Measurements from ENCODE around the gene PDC.

The PDC gene

GRCh38 chr1:186456729-186457255 lies 4.1 kb downstream of the PDC start:
- Histone ChIP-seq H3K9me2 (ENCODE audit: low read depth, low read length) (no peaks in the 10 kb centered on the region), H3K9ac (ENCODE audit: low read length) (no peak overlapping the region), H3K4me1 (ENCODE audit: insufficient read depth, low read length, severe bottlenecking) (no peaks in the 10 kb centered on the region), H4K20me1 (ENCODE audit: insufficient read depth, low read length) (no peaks in the 10 kb centered on the region), H3F3A (ENCODE audit: insufficient read depth, low read length) (no peaks in the 10 kb centered on the region), H3K27ac (ENCODE audit: low read depth, low read length, poor library complexity, severe bottlenecking) (no peak overlapping the region), H3K79me2 (ENCODE audit: insufficient read depth, low read length) (no peaks in the 10 kb centered on the region), H3K4me2 (ENCODE audit: low read length) (no peak overlapping the region), H2AFZ (ENCODE audit: low read length) (no peak overlapping the region), H3K36me3 (ENCODE audit: insufficient read depth, low read length) (no peaks in the 10 kb centered on the region), H3K9me3 (ENCODE audit: low read length) (no peaks in the 10 kb centered on the region), H3K4me3 (ENCODE audit: low read depth, low read length, poor library complexity, severe bottlenecking) (no peak overlapping the region), H3K27me3 (ENCODE audit: insufficient read depth, low read length) (no peaks in the 10 kb centered on the region)
- TF ChIP-seq EZH2 (IDR thresholded peaks at IDR 0.05; ENCODE audit: borderline replicate concordance, low read length): no peak
- TF ChIP-seq, protein P1, sequence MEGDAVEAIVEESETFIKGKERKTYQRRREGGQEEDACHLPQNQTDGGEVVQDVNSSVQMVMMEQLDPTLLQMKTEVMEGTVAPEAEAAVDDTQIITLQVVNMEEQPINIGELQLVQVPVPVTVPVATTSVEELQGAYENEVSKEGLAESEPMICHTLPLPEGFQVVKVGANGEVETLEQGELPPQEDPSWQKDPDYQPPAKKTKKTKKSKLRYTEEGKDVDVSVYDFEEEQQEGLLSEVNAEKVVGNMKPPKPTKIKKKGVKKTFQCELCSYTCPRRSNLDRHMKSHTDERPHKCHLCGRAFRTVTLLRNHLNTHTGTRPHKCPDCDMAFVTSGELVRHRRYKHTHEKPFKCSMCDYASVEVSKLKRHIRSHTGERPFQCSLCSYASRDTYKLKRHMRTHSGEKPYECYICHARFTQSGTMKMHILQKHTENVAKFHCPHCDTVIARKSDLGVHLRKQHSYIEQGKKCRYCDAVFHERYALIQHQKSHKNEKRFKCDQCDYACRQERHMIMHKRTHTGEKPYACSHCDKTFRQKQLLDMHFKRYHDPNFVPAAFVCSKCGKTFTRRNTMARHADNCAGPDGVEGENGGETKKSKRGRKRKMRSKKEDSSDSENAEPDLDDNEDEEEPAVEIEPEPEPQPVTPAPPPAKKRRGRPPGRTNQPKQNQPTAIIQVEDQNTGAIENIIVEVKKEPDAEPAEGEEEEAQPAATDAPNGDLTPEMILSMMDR (IDR thresholded peaks at IDR 0.05; ENCODE audit: low read length): no peak

- Histone ChIP-seq H3K9ac (ENCODE audit: low read length) (no peak overlapping the region), H2AFZ (ENCODE audit: low read length) (no peak overlapping the region), H4K20me1 (ENCODE audit: insufficient read depth, low read length) (no peaks in the 10 kb centered on the region), H3K9me3 (ENCODE audit: low read length) (no peaks in the 10 kb centered on the region), H3K4me2 (ENCODE audit: low read length) (no peak overlapping the region), H3K27me3 (ENCODE audit: insufficient read depth, low read length) (no peaks in the 10 kb centered on the region), H3K27ac (ENCODE audit: low read depth, low read length, poor library complexity, severe bottlenecking) (no peak overlapping the region), H3K4me1 (ENCODE audit: insufficient read depth, low read length, severe bottlenecking) (no peaks in the 10 kb centered on the region), H3K36me3 (ENCODE audit: insufficient read depth, low read length) (no peaks in the 10 kb centered on the region), H3K4me3 (ENCODE audit: low read depth, low read length, poor library complexity, severe bottlenecking) (no peak overlapping the region), H3F3A (ENCODE audit: insufficient read depth, low read length) (no peaks in the 10 kb centered on the region), H3K9me2 (ENCODE audit: low read depth, low read length) (no peaks in the 10 kb centered on the region), H3K79me2 (ENCODE audit: insufficient read depth, low read length) (no peaks in the 10 kb centered on the region)
- no peak for TF ChIP-seq EZH2 (IDR thresholded peaks at IDR 0.05; ENCODE audit: borderline replicate concordance, low read length)
- TF ChIP-seq, protein P1 (IDR thresholded peaks at IDR 0.05; ENCODE audit: low read length): no peak
These were observed 5.9 kb downstream of the PDC start for GRCh38 chr1:186454981-186455380.

- Histone ChIP-seq H3K9me3 (ENCODE audit: low read length) (no peaks in the 10 kb centered on the region), H3K36me3 (ENCODE audit: insufficient read depth, low read length) (no peaks in the 10 kb centered on the region), H3K27me3 (ENCODE audit: insufficient read depth, low read length) (no peaks in the 10 kb centered on the region), H4K20me1 (ENCODE audit: insufficient read depth, low read length) (no peaks in the 10 kb centered on the region), H3K4me3 (ENCODE audit: low read depth, low read length, poor library complexity, severe bottlenecking) (no peak overlapping the region), H3K4me1 (ENCODE audit: insufficient read depth, low read length, severe bottlenecking) (no peaks in the 10 kb centered on the region), H3K27ac (ENCODE audit: low read depth, low read length, poor library complexity, severe bottlenecking) (no peak overlapping the region), H2AFZ (ENCODE audit: low read length) (no peak overlapping the region), H3F3A (ENCODE audit: insufficient read depth, low read length) (no peaks in the 10 kb centered on the region), H3K9me2 (ENCODE audit: low read depth, low read length) (no peaks in the 10 kb centered on the region), H3K79me2 (ENCODE audit: insufficient read depth, low read length) (no peaks in the 10 kb centered on the region), H3K4me2 (ENCODE audit: low read length) (no peak overlapping the region), H3K9ac (ENCODE audit: low read length) (no peak overlapping the region)
- TF ChIP-seq, protein P1 (IDR thresholded peaks at IDR 0.05; ENCODE audit: low read length): no peak
- no peak for TF ChIP-seq EZH2 (IDR thresholded peaks at IDR 0.05; ENCODE audit: borderline replicate concordance, low read length)
These were observed 14.8 kb downstream of the PDC start for GRCh38 chr1:186446152-186446551.

All from OCI-LY1 (cell line).